ENCODE results near the gene MTRF1L. TPM values are rescaled to one million over a fixed set of nuclear protein-coding genes. Genes with fewer than 3 reads are reported as not detected.
"Not testable (repeated sequence)": the region's sequence is repeated elsewhere in the genome, so short reads cannot be mapped to it uniquely, and the experiment has no call there.

The MTRF1L gene
- total RNA-seq, 1 donor from 2014 or later: 28.2 TPM

- no peak for ATAC-seq (ENCODE audit: poor library complexity)
- intact Hi-C loops (cut with DNase I): no loop called here
- no peak for DNase-seq
Measured at GRCh38 chr6:153015094-153015640, 12.7 kb upstream of the MTRF1L start.

- intact Hi-C loops (cut with DNase I): no loop called here
Measured at GRCh38 chr6:153013438-153013837, 10.9 kb upstream of the MTRF1L start.

GRCh38 chr6:153012856-153013255, 10.3 kb upstream of the MTRF1L start:
- intact Hi-C loops (cut with DNase I): no loop called here

More at GRCh38 chr6:153013438-153013837, 10.9 kb upstream of the MTRF1L start:
- no peak for ATAC-seq (ENCODE audit: poor library complexity)
- DNase-seq: no peak

GRCh38 chr6:153003366-153003690, 819 bp upstream of the MTRF1L start:
- intact Hi-C loops (cut with DNase I): no loop called here
- peak; percentile 34 for ATAC-seq (ENCODE audit: poor library complexity)
- DNase-seq: no peak

More at GRCh38 chr6:153012856-153013255, 10.3 kb upstream of the MTRF1L start:
- ATAC-seq (ENCODE audit: poor library complexity) (no peak), DNase-seq (no peak)

- ATAC-seq (ENCODE audit: poor library complexity): peak; percentile 43
Measured at GRCh38 chr6:153001767-153002612, 519 bp downstream of the MTRF1L start.

GRCh38 chr6:153000790-153001189, 1.7 kb downstream of the MTRF1L start:
- DNase-seq; intact Hi-C loops (cut with DNase I); ATAC-seq (ENCODE audit: poor library complexity): not testable (repeated sequence)

More at GRCh38 chr6:153001767-153002612, 519 bp downstream of the MTRF1L start:
- intact Hi-C loops (cut with DNase I): no loop called here
- no peak for DNase-seq

- intact Hi-C loops (cut with DNase I): no loop called here
- no peak for ATAC-seq (ENCODE audit: poor library complexity)
- no peak for DNase-seq
Measured at GRCh38 chr6:153000243-153000642, 2.3 kb downstream of the MTRF1L start.

- intact Hi-C loops (cut with DNase I); DNase-seq; ATAC-seq (ENCODE audit: poor library complexity): not testable (repeated sequence)
Measured at GRCh38 chr6:152999538-152999937, 3.0 kb downstream of the MTRF1L start.

GRCh38 chr6:152993847-152994246, 8.7 kb downstream of the MTRF1L start:
- intact Hi-C loops (cut with DNase I): no loop called here
- DNase-seq (no peak), ATAC-seq (ENCODE audit: poor library complexity) (no peak)

GRCh38 chr6:152993431-152993830, 9.1 kb downstream of the MTRF1L start:
- ATAC-seq (ENCODE audit: poor library complexity): no peak
- DNase-seq: no peak
- intact Hi-C loops (cut with DNase I): no loop called here

GRCh38 chr6:152986978-152987377, 15.5 kb downstream of the MTRF1L start:
- DNase-seq (no peak), ATAC-seq (ENCODE audit: poor library complexity) (no peak)
- intact Hi-C loops (cut with DNase I): no loop called here

- intact Hi-C loops (cut with DNase I); ATAC-seq (ENCODE audit: poor library complexity): not testable (repeated sequence)
- peak; percentile 26 for DNase-seq
Measured at GRCh38 chr6:152985300-152985699, 17.2 kb downstream of the MTRF1L start.

GRCh38 chr6:152984513-152984872, 18.0 kb downstream of the MTRF1L start:
- DNase-seq (no peak), ATAC-seq (ENCODE audit: poor library complexity) (no peak)
- intact Hi-C loops (cut with DNase I): no loop called here

GRCh38 chr6:152983637-152984512, 18.6 kb downstream of the MTRF1L start:
- peak; percentile 40 for ATAC-seq (ENCODE audit: poor library complexity)
- intact Hi-C loops (cut with DNase I): no loop called here
- peak; percentile 97 for DNase-seq

- peak; percentile 99 for DNase-seq
- intact Hi-C loops (cut with DNase I): no loop called here
- ATAC-seq (ENCODE audit: poor library complexity): peak; percentile 97
Measured at GRCh38 chr6:152982904-152983636, 19.4 kb downstream of the MTRF1L start, which contains the start of gene FBXO5. TSS of gene FBXO5 (minus strand) at chr6:152983041. CDS start at chr6:152982959, 82 bp downstream.

- no peak for ATAC-seq (ENCODE audit: poor library complexity)
- peak; percentile 50 for DNase-seq
- intact Hi-C loops (cut with DNase I): no loop called here
Measured at GRCh38 chr6:152981989-152982903, 20.3 kb downstream of the MTRF1L start.

- no peak for DNase-seq
- intact Hi-C loops (cut with DNase I): no loop called here
- no peak for ATAC-seq (ENCODE audit: poor library complexity)
Measured at GRCh38 chr6:152981219-152981618, 21.3 kb downstream of the MTRF1L start.

- intact Hi-C loops (cut with DNase I): no loop called here
- no peak for DNase-seq
Measured at GRCh38 chr6:152980656-152981055, 21.9 kb downstream of the MTRF1L start.

More at GRCh38 chr6:152980656-152981055, 21.9 kb downstream of the MTRF1L start:
- ATAC-seq (ENCODE audit: poor library complexity): no peak

Data from Right ventricle myocardium superior (tissue), 1 donor.